ENCODE data around the gene CCDC85C. TPM values are rescaled to one million over a fixed set of nuclear protein-coding genes. Genes with fewer than 3 reads are reported as not detected.
A peak's percentile ranks its signal among the peaks of the same experiment; 100 is the strongest.

Gene CCDC85C
- total and polyA plus RNA-seq, 4 donors, result 4.0 to 23.9 (median 9.6) TPM

DNA sequence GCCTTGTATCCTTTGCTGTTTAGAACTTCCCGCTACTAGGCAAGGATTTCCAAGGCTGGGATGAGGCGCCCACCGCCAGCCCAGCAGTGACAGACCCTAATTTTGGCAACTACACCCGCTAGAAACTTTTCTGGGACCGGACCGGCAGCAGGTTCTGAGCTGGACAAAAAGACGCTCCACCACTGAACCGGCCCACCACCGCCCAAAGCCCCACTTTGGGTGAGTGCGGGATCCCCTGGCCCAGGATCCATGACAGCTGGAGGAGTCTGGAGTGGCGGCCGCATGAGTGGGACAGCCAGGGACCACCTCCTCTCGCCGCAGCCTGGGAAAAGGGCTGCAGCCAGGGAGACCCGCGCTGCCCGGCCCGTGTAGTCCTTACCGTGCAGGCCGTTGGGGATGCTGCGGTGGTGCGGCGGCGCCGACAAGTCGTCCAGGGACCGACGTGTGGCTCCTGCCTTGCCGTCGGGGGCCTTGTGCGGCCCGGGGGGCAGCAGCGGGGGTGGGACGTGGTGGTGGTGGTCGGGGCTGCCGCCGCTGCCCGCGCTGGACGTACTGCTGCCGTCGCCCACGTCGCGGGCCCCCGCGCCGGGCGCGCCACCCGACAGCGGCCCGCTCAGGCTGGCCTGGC, 1.1 kb downstream of the CCDC85C start:
- peak overlapping the region; percentile 61 to 87 (median 74) for H3K4me3 ChIP-seq (ENCODE audit: low read depth in 1 of 3, low read length in 3 of 3)
- DNase-seq (ENCODE audit: low spot score), result no peak
- H3K9ac ChIP-seq (ENCODE audit: low read depth in 1 of 2, low read length in 2 of 2), result peak overlapping the region; percentile 76 to 98
- no peaks in the 10 kb centered on the region for H3K9me3 ChIP-seq (ENCODE audit: control insufficient read depth in 4 of 4, low read length in 3 of 4)
- TF ChIP-seq SP1 (IDR thresholded peaks at IDR 0.05) (no peak), YY1 (IDR thresholded peaks at IDR 0.05) (no peak), RAD21 (IDR thresholded peaks at IDR 0.05) (no peak), GABPA (IDR thresholded peaks at IDR 0.05 in 1 of 2, conservative IDR thresholded peaks at IDR 0.05 in 1 of 2) (no peak), HNF4A (conservative IDR thresholded peaks at IDR 0.05) (no peak), FOXA2 (IDR thresholded peaks at IDR 0.05) (no peak), NR2F2 (IDR thresholded peaks at IDR 0.05) (no peak), JUND (IDR thresholded peaks at IDR 0.05) (no peak), TAF1 (conservative IDR thresholded peaks at IDR 0.05) (no peak), FOXA1 (IDR thresholded peaks at IDR 0.05) (no peak)
- TF ChIP-seq, protein P1, sequence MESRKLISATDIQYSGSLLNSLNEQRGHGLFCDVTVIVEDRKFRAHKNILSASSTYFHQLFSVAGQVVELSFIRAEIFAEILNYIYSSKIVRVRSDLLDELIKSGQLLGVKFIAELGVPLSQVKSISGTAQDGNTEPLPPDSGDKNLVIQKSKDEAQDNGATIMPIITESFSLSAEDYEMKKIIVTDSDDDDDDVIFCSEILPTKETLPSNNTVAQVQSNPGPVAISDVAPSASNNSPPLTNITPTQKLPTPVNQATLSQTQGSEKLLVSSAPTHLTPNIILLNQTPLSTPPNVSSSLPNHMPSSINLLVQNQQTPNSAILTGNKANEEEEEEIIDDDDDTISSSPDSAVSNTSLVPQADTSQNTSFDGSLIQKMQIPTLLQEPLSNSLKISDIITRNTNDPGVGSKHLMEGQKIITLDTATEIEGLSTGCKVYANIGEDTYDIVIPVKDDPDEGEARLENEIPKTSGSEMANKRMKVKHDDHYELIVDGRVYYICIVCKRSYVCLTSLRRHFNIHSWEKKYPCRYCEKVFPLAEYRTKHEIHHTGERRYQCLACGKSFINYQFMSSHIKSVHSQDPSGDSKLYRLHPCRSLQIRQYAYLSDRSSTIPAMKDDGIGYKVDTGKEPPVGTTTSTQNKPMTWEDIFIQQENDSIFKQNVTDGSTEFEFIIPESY (IDR thresholded peaks at IDR 0.05), result no peak
- TF ChIP-seq, protein P2, sequence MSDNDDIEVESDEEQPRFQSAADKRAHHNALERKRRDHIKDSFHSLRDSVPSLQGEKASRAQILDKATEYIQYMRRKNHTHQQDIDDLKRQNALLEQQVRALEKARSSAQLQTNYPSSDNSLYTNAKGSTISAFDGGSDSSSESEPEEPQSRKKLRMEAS (IDR thresholded peaks at IDR 0.05), result no peak
- TF ChIP-seq, protein P3, sequence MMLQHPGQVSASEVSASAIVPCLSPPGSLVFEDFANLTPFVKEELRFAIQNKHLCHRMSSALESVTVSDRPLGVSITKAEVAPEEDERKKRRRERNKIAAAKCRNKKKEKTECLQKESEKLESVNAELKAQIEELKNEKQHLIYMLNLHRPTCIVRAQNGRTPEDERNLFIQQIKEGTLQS (IDR thresholded peaks at IDR 0.05), result no peak
- TF ChIP-seq, protein P4, sequence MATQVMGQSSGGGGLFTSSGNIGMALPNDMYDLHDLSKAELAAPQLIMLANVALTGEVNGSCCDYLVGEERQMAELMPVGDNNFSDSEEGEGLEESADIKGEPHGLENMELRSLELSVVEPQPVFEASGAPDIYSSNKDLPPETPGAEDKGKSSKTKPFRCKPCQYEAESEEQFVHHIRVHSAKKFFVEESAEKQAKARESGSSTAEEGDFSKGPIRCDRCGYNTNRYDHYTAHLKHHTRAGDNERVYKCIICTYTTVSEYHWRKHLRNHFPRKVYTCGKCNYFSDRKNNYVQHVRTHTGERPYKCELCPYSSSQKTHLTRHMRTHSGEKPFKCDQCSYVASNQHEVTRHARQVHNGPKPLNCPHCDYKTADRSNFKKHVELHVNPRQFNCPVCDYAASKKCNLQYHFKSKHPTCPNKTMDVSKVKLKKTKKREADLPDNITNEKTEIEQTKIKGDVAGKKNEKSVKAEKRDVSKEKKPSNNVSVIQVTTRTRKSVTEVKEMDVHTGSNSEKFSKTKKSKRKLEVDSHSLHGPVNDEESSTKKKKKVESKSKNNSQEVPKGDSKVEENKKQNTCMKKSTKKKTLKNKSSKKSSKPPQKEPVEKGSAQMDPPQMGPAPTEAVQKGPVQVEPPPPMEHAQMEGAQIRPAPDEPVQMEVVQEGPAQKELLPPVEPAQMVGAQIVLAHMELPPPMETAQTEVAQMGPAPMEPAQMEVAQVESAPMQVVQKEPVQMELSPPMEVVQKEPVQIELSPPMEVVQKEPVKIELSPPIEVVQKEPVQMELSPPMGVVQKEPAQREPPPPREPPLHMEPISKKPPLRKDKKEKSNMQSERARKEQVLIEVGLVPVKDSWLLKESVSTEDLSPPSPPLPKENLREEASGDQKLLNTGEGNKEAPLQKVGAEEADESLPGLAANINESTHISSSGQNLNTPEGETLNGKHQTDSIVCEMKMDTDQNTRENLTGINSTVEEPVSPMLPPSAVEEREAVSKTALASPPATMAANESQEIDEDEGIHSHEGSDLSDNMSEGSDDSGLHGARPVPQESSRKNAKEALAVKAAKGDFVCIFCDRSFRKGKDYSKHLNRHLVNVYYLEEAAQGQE (IDR thresholded peaks at IDR 0.05), result no peak
- peak overlapping the region; percentile 97 to 98 for H3K27ac ChIP-seq (ENCODE audit: low read depth in 1 of 2, low read length in 2 of 2)
- peaks cover 28 to 56% (median 36%) of the 10 kb centered on the region in 4 donors for H3K4me1 ChIP-seq (ENCODE audit: control insufficient read depth in 4 of 4, insufficient read depth in 4 of 4, low read length in 3 of 4)
- no peaks in the 10 kb centered on the region for H3K27me3 ChIP-seq (ENCODE audit: control insufficient read depth in 4 of 4, insufficient read depth in 4 of 4, low read length in 3 of 4)
- H3K36me3 ChIP-seq (ENCODE audit: control insufficient read depth in 4 of 4, insufficient read depth in 3 of 4, low read depth in 1 of 4, low read length in 3 of 4), result no peaks in the 10 kb centered on the region
- 24% methylated on average over 53 of the region's 53 CpGs for WGBS

DNA sequence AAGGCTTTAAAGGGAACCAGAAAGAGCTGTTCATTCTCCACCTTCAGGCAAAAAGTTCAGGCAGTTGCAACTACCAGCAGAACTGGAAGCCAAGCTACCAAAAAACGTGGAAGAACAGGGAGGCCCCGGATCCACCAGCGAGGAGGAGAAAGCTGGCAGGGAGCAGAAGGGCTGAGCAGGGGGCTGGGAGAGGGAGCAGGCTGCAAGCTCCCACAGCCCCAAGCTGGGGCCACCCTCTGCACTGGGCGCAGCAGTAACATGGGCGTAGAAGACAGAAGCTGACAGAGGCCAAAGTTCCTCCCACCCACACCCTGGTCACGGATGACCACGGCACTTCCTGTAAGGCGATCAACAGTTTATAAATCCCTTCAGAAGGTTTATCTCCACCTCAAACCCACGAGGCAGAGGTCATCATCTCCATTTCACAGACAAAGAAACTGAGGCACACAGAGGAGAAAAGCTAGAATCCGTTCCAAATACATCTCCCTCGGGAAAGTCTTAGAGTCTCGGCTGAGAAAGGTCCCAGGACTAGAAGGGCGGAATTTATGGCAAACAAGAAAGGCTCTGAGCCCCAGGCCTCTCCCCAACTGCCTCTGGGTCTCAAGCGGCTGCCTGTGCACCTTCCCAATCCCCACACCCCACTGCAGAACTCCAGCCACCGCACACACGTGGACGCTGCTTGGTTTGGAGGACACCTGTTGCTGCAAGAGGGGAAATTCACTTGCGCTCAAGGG, 1.8 kb downstream of the CCDC85C start:
- WGBS, result 14% methylated on average over 18 of the region's 18 CpGs
- Histone ChIP-seq H3K9ac (ENCODE audit: low read depth in 1 of 2, low read length in 2 of 2) (peak overlapping the region; percentile 76 to 98), H3K9me3 (ENCODE audit: control insufficient read depth in 4 of 4, low read length in 3 of 4) (no peaks in the 10 kb centered on the region), H3K4me3 (ENCODE audit: low read depth in 1 of 3, low read length in 3 of 3) (peak overlapping the region; percentile 61 to 87 (median 74)), H3K4me1 (ENCODE audit: control insufficient read depth in 4 of 4, insufficient read depth in 4 of 4, low read length in 3 of 4) (peaks cover 30 to 63% (median 41%) of the 10 kb centered on the region in 4 donors), H3K27me3 (ENCODE audit: control insufficient read depth in 4 of 4, insufficient read depth in 4 of 4, low read length in 3 of 4) (no peaks in the 10 kb centered on the region), H3K27ac (ENCODE audit: low read depth in 1 of 2, low read length in 2 of 2) (peak overlapping the region; percentile 97 to 98), H3K36me3 (ENCODE audit: control insufficient read depth in 4 of 4, insufficient read depth in 3 of 4, low read depth in 1 of 4, low read length in 3 of 4) (no peaks in the 10 kb centered on the region)
- DNase-seq (ENCODE audit: low spot score), result peak; percentile 57
- peak in 1 of 2 donors; percentile 51 for TF ChIP-seq JUND (IDR thresholded peaks at IDR 0.05)
- TF ChIP-seq SP1 (IDR thresholded peaks at IDR 0.05), result peak; percentile 67
- no peak for TF ChIP-seq FOXA2 (IDR thresholded peaks at IDR 0.05)
- peak; percentile 38 for TF ChIP-seq TAF1 (conservative IDR thresholded peaks at IDR 0.05)
- TF ChIP-seq, protein P4 (IDR thresholded peaks at IDR 0.05), result peak; percentile 77
- TF ChIP-seq, protein P2 (IDR thresholded peaks at IDR 0.05), result peak; percentile 80
- peak in 1 of 2 donors; percentile 46 for TF ChIP-seq RAD21 (IDR thresholded peaks at IDR 0.05)
- TF ChIP-seq HNF4G (IDR thresholded peaks at IDR 0.05), result peak; percentile 4
- peak in 1 of 2 donors; percentile 56 for TF ChIP-seq GABPA (IDR thresholded peaks at IDR 0.05 in 1 of 2, conservative IDR thresholded peaks at IDR 0.05 in 1 of 2)
- peak; percentile 39 to 86 for TF ChIP-seq RXRA (IDR thresholded peaks at IDR 0.05)
- TF ChIP-seq EGR1 (IDR thresholded peaks at IDR 0.05; ENCODE audit: low read depth in 2 of 2), result peak; percentile 54 to 74
- TF ChIP-seq, protein P5, sequence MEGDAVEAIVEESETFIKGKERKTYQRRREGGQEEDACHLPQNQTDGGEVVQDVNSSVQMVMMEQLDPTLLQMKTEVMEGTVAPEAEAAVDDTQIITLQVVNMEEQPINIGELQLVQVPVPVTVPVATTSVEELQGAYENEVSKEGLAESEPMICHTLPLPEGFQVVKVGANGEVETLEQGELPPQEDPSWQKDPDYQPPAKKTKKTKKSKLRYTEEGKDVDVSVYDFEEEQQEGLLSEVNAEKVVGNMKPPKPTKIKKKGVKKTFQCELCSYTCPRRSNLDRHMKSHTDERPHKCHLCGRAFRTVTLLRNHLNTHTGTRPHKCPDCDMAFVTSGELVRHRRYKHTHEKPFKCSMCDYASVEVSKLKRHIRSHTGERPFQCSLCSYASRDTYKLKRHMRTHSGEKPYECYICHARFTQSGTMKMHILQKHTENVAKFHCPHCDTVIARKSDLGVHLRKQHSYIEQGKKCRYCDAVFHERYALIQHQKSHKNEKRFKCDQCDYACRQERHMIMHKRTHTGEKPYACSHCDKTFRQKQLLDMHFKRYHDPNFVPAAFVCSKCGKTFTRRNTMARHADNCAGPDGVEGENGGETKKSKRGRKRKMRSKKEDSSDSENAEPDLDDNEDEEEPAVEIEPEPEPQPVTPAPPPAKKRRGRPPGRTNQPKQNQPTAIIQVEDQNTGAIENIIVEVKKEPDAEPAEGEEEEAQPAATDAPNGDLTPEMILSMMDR (IDR thresholded peaks at IDR 0.05; ENCODE audit: low read depth, low read length, missing input control), result no peak
- TF ChIP-seq HNF4A (conservative IDR thresholded peaks at IDR 0.05), result peak; percentile 70 to 83

All from liver (tissue), 9 donors.